MM.1S (cell line): ENCODE measurements around the gene TXNDC15.
A peak's percentile ranks its signal among the peaks of the same experiment; 100 is the strongest.
"Not testable (repeated sequence)": the region's sequence is repeated elsewhere in the genome, so short reads cannot be mapped to it uniquely, and the experiment has no call there.

Source experiments
- DNase-seq: peaks from one replicate; pipeline ENCODE4 v3.0.0-alpha.2; 2015
- H2AFZ ChIP-seq: fragments of 300-600 bp; sonication (generic); 2 replicates; pipeline ENCODE4 v1.6.0; 2016; ENCODE audit warnings: antibody characterized with exemption, low read length
- H3F3A ChIP-seq: fragments of 300-600 bp; sonication (generic); 2 replicates; pipeline ENCODE4 v1.6.1; 2016; ENCODE audit warnings: mild to moderate bottlenecking, antibody characterized with exemption, low read length, moderate library complexity, mixed read lengths; ENCODE audit not compliant: insufficient read depth
- H3K27ac ChIP-seq: fragments of 300-600 bp; sonication (generic); 2 replicates; pipeline ENCODE4 v1.5.1; 2016; ENCODE audit warnings: mild to moderate bottlenecking, low read length
- H3K27me3 ChIP-seq: fragments of 300-600 bp; sonication (generic); replicated peaks from 2 replicates; pipeline ENCODE4 v1.6.0; 2016; ENCODE audit warnings: low read length; ENCODE audit not compliant: insufficient read depth
- H3K36me3 ChIP-seq: fragments of 300-600 bp; sonication (generic); replicated peaks from 2 replicates; pipeline ENCODE4 v1.6.1; 2016; ENCODE audit warnings: mild to moderate bottlenecking, low read length, mixed read lengths; ENCODE audit not compliant: insufficient read depth
- H3K4me1 ChIP-seq: fragments of 300-600 bp; sonication (generic); 2 replicates; pipeline ENCODE4 v1.6.1; 2016; ENCODE audit warnings: low read length, mixed read lengths
- H3K4me2 ChIP-seq: fragments of 300-600 bp; sonication (generic); 2 replicates; pipeline ENCODE4 v1.6.0; 2016; ENCODE audit warnings: low read depth, low read length
- H3K4me3 ChIP-seq: fragments of 300-600 bp; sonication (generic); 2 replicates; pipeline ENCODE4 v1.5.1; 2016; ENCODE audit warnings: low read length, mixed read lengths
- H3K79me2 ChIP-seq: fragments of 300-600 bp; sonication (generic); 2 replicates; pipeline ENCODE4 v1.6.1; 2016; ENCODE audit warnings: mixed run types, low read length, mixed read lengths
- H3K9ac ChIP-seq: fragments of 300-600 bp; sonication (generic); 2 replicates; pipeline ENCODE4 v1.6.1; 2016; ENCODE audit warnings: low read length, mixed read lengths
- H3K9me2 ChIP-seq: fragments of 300-600 bp; sonication (generic); replicated peaks from 2 replicates; pipeline ENCODE4 v1.6.1; 2016; ENCODE audit warnings: mild to moderate bottlenecking, low read length, mixed read lengths; ENCODE audit not compliant: insufficient read depth
- H3K9me3 ChIP-seq: fragments of 300-600 bp; sonication (generic); replicated peaks from 2 replicates; pipeline ENCODE4 v1.6.1; 2016; ENCODE audit warnings: mild to moderate bottlenecking, low read length, mixed read lengths; ENCODE audit not compliant: insufficient read depth
- H4K20me1 ChIP-seq: fragments of 300-600 bp; sonication (generic); 2 replicates; pipeline ENCODE4 v1.6.1; 2016; ENCODE audit warnings: mild to moderate bottlenecking, low read length, moderate library complexity, mixed read lengths; ENCODE audit not compliant: insufficient read depth
- EZH2 ChIP-seq: fragments of 300-600 bp; sonication (generic); optimal IDR thresholded peaks from 2 replicates; pipeline ENCODE3; 2017; ENCODE audit warnings: low read depth, mild to moderate bottlenecking, antibody characterized with exemption, low read length, mixed read lengths
- EZH2phosphoT487 ChIP-seq: fragments of 300-600 bp; sonication (generic); IDR thresholded peaks from 2 replicates; pipeline ENCODE4 v1.6.1; 2018; ENCODE audit warnings: antibody characterized with exemption, low read length
- TF ChIP-seq, protein P1 (sequence below): fragments of 300-600 bp; sonication (generic); IDR thresholded peaks from 2 replicates; pipeline ENCODE4 v1.5.1; 2016; ENCODE audit warnings: antibody characterized with exemption, low read length, mixed read lengths

Gene TXNDC15

DNA sequence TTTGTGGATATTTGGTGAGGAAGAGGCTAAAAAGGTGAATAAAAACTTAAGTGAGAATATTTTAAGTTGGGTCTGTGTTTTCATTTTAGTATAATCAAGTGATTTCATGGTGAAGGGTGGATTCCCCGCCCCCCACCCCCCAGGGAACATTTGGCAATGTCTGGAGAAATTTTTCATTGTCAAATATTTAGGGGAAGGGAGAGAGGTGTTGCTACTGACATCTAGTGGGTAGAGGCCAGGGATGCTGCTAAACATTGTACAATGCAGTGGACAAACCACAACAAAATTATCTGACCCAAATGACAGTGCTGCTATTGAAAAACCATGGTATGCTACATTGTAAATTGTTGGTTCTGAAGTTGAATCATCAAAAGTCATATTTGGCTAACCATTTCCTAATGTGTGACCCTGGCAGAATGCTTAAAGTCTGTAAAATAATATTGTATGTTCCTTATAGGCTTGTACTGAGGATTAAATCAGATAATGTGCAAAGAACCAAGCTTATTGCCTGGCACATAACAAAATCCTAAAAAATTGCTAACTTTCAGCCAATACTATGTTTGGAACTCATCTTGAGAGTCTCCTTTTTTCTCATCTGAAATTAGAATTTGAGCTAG is 22.8 kb upstream of the TXNDC15 start:
- peaks cover 62% of the 10 kb centered on the region for H3K79me2 ChIP-seq
- H3K27me3 ChIP-seq, result no peaks in the 10 kb centered on the region
- 0 out of 2 replicates have a peak, but pooled peaks cover 5% of the 10 kb centered on the region for H3K36me3 ChIP-seq
- TF ChIP-seq EZH2phosphoT487, result no peak
- TF ChIP-seq, protein P1, sequence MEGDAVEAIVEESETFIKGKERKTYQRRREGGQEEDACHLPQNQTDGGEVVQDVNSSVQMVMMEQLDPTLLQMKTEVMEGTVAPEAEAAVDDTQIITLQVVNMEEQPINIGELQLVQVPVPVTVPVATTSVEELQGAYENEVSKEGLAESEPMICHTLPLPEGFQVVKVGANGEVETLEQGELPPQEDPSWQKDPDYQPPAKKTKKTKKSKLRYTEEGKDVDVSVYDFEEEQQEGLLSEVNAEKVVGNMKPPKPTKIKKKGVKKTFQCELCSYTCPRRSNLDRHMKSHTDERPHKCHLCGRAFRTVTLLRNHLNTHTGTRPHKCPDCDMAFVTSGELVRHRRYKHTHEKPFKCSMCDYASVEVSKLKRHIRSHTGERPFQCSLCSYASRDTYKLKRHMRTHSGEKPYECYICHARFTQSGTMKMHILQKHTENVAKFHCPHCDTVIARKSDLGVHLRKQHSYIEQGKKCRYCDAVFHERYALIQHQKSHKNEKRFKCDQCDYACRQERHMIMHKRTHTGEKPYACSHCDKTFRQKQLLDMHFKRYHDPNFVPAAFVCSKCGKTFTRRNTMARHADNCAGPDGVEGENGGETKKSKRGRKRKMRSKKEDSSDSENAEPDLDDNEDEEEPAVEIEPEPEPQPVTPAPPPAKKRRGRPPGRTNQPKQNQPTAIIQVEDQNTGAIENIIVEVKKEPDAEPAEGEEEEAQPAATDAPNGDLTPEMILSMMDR, result peak; percentile 55
- peaks cover 3% of the 10 kb centered on the region; the same call in 1 of the 2 replicates for H3K4me1 ChIP-seq
- H2AFZ ChIP-seq, result no peak overlapping the region
- no peaks in the 10 kb centered on the region for H3K9me2 ChIP-seq
- no peak overlapping the region for H3K4me3 ChIP-seq
- DNase-seq, result no peak
- H4K20me1 ChIP-seq, result no peaks in the 10 kb centered on the region
- peaks cover 3% of the 10 kb centered on the region for H3F3A ChIP-seq
- H3K9ac ChIP-seq, result no peak overlapping the region
- no peaks in the 10 kb centered on the region for H3K9me3 ChIP-seq
- H3K27ac ChIP-seq, result no peak overlapping the region
- H3K4me2 ChIP-seq, result no peak overlapping the region

DNA sequence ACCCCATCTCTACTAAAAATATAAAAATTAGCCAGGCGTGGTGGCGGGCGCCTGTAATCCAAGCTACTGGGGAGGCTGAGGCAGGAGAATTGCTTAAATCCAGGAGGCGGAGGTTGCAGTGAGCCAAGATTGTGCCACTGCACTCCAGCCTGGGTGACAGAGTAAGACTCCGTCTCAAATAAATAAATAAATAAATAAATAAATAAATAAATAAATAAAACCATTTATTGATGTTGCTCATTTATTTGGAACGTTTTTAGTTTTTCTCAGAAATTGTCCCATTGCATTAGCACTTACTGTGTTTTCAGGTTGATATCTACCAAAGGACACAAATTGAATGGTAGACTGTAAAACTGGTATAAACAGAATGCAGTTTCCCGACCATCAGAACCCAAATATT is 17.7 kb upstream of the TXNDC15 start:
- H3K4me1 ChIP-seq, H3K27me3 ChIP-seq, H3K4me3 ChIP-seq, H3K9me3 ChIP-seq, H3K9me2 ChIP-seq, DNase-seq, H4K20me1 ChIP-seq, H2AFZ ChIP-seq, H3K4me2 ChIP-seq, H3K27ac ChIP-seq, H3K9ac ChIP-seq, H3F3A ChIP-seq: not testable (repeated sequence)
- peaks cover 25% of the 10 kb centered on the region for H3K79me2 ChIP-seq
- peaks cover 13% of the 10 kb centered on the region; the same call in 1 of the 2 replicates for H3K36me3 ChIP-seq

DNA sequence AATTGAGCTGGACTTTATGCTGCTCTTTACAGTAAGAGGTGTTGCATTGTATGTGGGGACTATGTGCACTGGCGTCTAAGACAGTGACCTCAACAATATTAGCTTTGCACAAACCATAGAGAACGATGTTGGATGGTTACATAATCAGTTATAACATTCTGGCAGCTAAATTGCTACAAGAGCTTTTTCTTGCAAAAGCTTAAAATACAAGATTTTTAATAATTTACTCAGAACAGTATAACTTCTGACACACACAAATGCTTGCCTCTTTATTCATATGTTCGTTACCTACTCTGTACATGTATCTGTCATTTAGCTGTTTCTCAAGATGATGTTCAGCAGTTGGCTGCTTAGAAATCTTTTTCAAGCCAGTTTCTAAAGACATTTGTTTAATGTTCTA is 16.8 kb upstream of the TXNDC15 start:
- no peak overlapping the region for H3K27ac ChIP-seq
- peaks cover 9% of the 10 kb centered on the region; the same call in 1 of the 2 replicates for H3F3A ChIP-seq
- H3K4me2 ChIP-seq, result no peak overlapping the region
- peaks cover 17% of the 10 kb centered on the region for H3K79me2 ChIP-seq
- no peaks in the 10 kb centered on the region for H3K4me1 ChIP-seq
- no peak for DNase-seq
- H3K36me3 ChIP-seq, result peaks cover 13% of the 10 kb centered on the region; the same call in 1 of the 2 replicates
- no peaks in the 10 kb centered on the region for H3K9me3 ChIP-seq
- H3K9me2 ChIP-seq, result no peaks in the 10 kb centered on the region
- H4K20me1 ChIP-seq, result no peaks in the 10 kb centered on the region; the same call in 1 of the 2 replicates
- no peak overlapping the region for H2AFZ ChIP-seq
- no peak overlapping the region for H3K9ac ChIP-seq
- TF ChIP-seq, protein P1, result no peak
- TF ChIP-seq EZH2 (no peak), EZH2phosphoT487 (no peak)
- no peaks in the 10 kb centered on the region for H3K27me3 ChIP-seq
- no peak overlapping the region for H3K4me3 ChIP-seq

DNA sequence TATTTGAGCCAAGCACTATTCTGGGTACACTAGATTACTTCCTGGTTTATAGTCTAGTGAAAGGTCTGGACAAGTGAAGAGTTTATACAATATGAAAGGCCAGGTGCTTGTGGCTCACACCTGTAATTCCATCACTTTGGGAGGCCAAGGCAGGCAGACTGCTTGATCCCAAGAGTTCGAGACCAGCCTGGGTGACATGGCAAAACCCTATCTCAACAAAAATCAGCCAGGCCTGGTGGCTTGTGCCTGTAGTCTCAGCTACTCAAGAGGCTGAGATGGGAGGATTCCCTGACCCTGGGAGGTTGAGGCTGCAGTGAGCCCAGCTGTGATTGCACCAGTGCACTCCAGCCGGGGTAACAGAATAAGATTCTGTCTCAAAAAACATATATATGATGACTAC is 9.5 kb upstream of the TXNDC15 start:
- Histone ChIP-seq H4K20me1 (no peaks in the 10 kb centered on the region), H3K4me1 (no peaks in the 10 kb centered on the region), H3K4me3 (no peak overlapping the region), H3K79me2 (no peaks in the 10 kb centered on the region), H3K9me2 (no peaks in the 10 kb centered on the region), H3K9me3 (no peaks in the 10 kb centered on the region), H3K27me3 (no peaks in the 10 kb centered on the region), H3K9ac (no peak overlapping the region), H3K36me3 (no peaks in the 10 kb centered on the region), H3K27ac (no peak overlapping the region), H2AFZ (no peak overlapping the region), H3F3A (no peaks in the 10 kb centered on the region), H3K4me2 (no peak overlapping the region)
- TF ChIP-seq EZH2phosphoT487 (no peak), EZH2 (no peak)
- TF ChIP-seq, protein P1, result no peak
- DNase-seq, result no peak
